Measurements from ENCODE around the gene ZFR.

ZFR gene

GRCh38 chr5:32353420-32353819 lies 91.1 kb downstream of the ZFR start (continued):
- TF ChIP-seq ARNTL (CRISPR knock-in tag; IDR thresholded peaks at IDR 0.05; ENCODE audit: borderline replicate concordance, low read depth) = no peak

- no peak for ATAC-seq
- TF ChIP-seq ZNF8 (CRISPR knock-in tag; IDR thresholded peaks at IDR 0.05) = no peak
- TF ChIP-seq TCF4 (CRISPR knock-in tag; IDR thresholded peaks at IDR 0.05; ENCODE audit: borderline replicate concordance) = no peak
- no peak for TF ChIP-seq ZNF70 (CRISPR knock-in tag; IDR thresholded peaks at IDR 0.05)
- no peak for TF ChIP-seq ISL1 (CRISPR knock-in tag; IDR thresholded peaks at IDR 0.05)
- TF ChIP-seq ZFP3 (CRISPR knock-in tag; IDR thresholded peaks at IDR 0.05) = no peak
- no peak for TF ChIP-seq TOX (CRISPR knock-in tag; IDR thresholded peaks at IDR 0.05; ENCODE audit: borderline replicate concordance)
- no peak for TF ChIP-seq RARB (CRISPR knock-in tag; IDR thresholded peaks at IDR 0.05)
- no peak for TF ChIP-seq ARNTL (CRISPR knock-in tag; IDR thresholded peaks at IDR 0.05; ENCODE audit: borderline replicate concordance, low read depth)
- TF ChIP-seq ZNF565 (CRISPR knock-in tag; conservative IDR thresholded peaks at IDR 0.05; ENCODE audit: low read depth) = no peak
- no peak for TF ChIP-seq CSDC2 (CRISPR knock-in tag; IDR thresholded peaks at IDR 0.05)
- TF ChIP-seq BACH2 (CRISPR knock-in tag; IDR thresholded peaks at IDR 0.05; ENCODE audit: borderline replicate concordance) = no peak
- no peak for TF ChIP-seq ZC3H10 (CRISPR knock-in tag; IDR thresholded peaks at IDR 0.05)
- no peak for TF ChIP-seq CREB5 (CRISPR knock-in tag; IDR thresholded peaks at IDR 0.05; ENCODE audit: low read depth)
- no peak for TF ChIP-seq CSRNP3 (CRISPR knock-in tag; IDR thresholded peaks at IDR 0.05)
- TF ChIP-seq TSHZ2 (CRISPR knock-in tag; IDR thresholded peaks at IDR 0.05) = no peak
- TF ChIP-seq OSR1 (CRISPR knock-in tag; IDR thresholded peaks at IDR 0.05) = no peak
Measured at GRCh38 chr5:32352685-32353084, 91.9 kb downstream of the ZFR start.

GRCh38 chr5:32346869-32347268 lies 97.7 kb downstream of the ZFR start:
- TF ChIP-seq ZNF70 (CRISPR knock-in tag; IDR thresholded peaks at IDR 0.05) (no peak), GLIS3 (CRISPR knock-in tag; IDR thresholded peaks at IDR 0.05) (no peak), CSRNP3 (CRISPR knock-in tag; IDR thresholded peaks at IDR 0.05) (no peak), BACH2 (CRISPR knock-in tag; IDR thresholded peaks at IDR 0.05; ENCODE audit: borderline replicate concordance) (no peak), ESRRG (CRISPR knock-in tag; IDR thresholded peaks at IDR 0.05) (no peak), ARNTL (CRISPR knock-in tag; IDR thresholded peaks at IDR 0.05; ENCODE audit: borderline replicate concordance, low read depth) (no peak), SNAI2 (CRISPR knock-in tag; IDR thresholded peaks at IDR 0.05) (no peak), ZNF8 (CRISPR knock-in tag; IDR thresholded peaks at IDR 0.05) (no peak), PATZ1 (CRISPR knock-in tag; IDR thresholded peaks at IDR 0.05; ENCODE audit: borderline replicate concordance) (no peak), TCF4 (CRISPR knock-in tag; IDR thresholded peaks at IDR 0.05; ENCODE audit: borderline replicate concordance) (no peak), ZC3H10 (CRISPR knock-in tag; IDR thresholded peaks at IDR 0.05) (no peak), ZNF565 (CRISPR knock-in tag; conservative IDR thresholded peaks at IDR 0.05; ENCODE audit: low read depth) (no peak), TSHZ2 (CRISPR knock-in tag; IDR thresholded peaks at IDR 0.05) (no peak), TOX (CRISPR knock-in tag; IDR thresholded peaks at IDR 0.05; ENCODE audit: borderline replicate concordance) (no peak), POU6F1 (CRISPR knock-in tag; IDR thresholded peaks at IDR 0.05; ENCODE audit: borderline replicate concordance, low read depth) (no peak), PPARA (CRISPR knock-in tag; IDR thresholded peaks at IDR 0.05; ENCODE audit: borderline replicate concordance) (no peak), RARB (CRISPR knock-in tag; IDR thresholded peaks at IDR 0.05) (no peak), ISL1 (CRISPR knock-in tag; IDR thresholded peaks at IDR 0.05) (no peak), ZFP3 (CRISPR knock-in tag; IDR thresholded peaks at IDR 0.05) (no peak)
- ATAC-seq = no peak
